ENCODE results near the gene MYBBP1A.

GRCh38 chr17:4515501-4515900 lies 39.7 kb downstream of the MYBBP1A start:
- TF ChIP-seq, protein P1, sequence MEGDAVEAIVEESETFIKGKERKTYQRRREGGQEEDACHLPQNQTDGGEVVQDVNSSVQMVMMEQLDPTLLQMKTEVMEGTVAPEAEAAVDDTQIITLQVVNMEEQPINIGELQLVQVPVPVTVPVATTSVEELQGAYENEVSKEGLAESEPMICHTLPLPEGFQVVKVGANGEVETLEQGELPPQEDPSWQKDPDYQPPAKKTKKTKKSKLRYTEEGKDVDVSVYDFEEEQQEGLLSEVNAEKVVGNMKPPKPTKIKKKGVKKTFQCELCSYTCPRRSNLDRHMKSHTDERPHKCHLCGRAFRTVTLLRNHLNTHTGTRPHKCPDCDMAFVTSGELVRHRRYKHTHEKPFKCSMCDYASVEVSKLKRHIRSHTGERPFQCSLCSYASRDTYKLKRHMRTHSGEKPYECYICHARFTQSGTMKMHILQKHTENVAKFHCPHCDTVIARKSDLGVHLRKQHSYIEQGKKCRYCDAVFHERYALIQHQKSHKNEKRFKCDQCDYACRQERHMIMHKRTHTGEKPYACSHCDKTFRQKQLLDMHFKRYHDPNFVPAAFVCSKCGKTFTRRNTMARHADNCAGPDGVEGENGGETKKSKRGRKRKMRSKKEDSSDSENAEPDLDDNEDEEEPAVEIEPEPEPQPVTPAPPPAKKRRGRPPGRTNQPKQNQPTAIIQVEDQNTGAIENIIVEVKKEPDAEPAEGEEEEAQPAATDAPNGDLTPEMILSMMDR (conservative IDR thresholded peaks at IDR 0.05), result no peak
- TF ChIP-seq ZFX (IDR thresholded peaks at IDR 0.05), result no peak

All from C4-2B (cell line).